Midbrain (tissue), 1 donor: Measurements from ENCODE around the gene LRG1.
A peak's percentile ranks its signal among the peaks of the same experiment; 100 is the strongest.
"Not testable (repeated sequence)": the region's sequence is repeated elsewhere in the genome, so short reads cannot be mapped to it uniquely, and the experiment has no call there.

Experiments
- DNase-seq: peaks from one replicate; lab custom pipeline; 2025; lab: John Stamatoyannopoulos, UW

LRG1 gene

DNA sequence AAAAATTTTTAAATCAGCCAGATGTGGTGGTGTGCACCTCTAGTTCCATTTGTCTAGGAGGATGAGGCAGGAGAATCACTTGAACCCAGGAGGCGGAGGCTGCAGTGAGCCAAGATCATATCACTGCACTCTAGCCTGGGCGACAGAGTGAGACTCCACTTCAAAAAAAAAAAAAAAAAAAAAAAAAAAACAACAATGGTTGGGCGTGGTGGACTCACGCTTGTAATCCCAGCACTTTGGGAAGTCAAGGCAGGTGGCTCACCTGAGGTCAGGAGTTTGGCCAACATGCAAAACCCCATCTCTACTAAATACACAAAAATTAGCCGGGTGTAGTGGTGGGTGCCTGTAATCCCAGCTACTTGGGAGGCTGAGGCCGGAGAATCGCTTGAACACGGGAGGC lies 12.5 kb downstream of the LRG1 start:
- DNase-seq, result not testable (repeated sequence)

- no peak for DNase-seq
Measured at GRCh38 chr19:4525563-4526002, 14.3 kb downstream of the LRG1 start.

- no peak for DNase-seq
Measured at GRCh38 chr19:4524808-4525562, 14.9 kb downstream of the LRG1 start.

- peak; percentile 15 for DNase-seq
Measured at GRCh38 chr19:4523306-4524110, 16.3 kb downstream of the LRG1 start.

DNA sequence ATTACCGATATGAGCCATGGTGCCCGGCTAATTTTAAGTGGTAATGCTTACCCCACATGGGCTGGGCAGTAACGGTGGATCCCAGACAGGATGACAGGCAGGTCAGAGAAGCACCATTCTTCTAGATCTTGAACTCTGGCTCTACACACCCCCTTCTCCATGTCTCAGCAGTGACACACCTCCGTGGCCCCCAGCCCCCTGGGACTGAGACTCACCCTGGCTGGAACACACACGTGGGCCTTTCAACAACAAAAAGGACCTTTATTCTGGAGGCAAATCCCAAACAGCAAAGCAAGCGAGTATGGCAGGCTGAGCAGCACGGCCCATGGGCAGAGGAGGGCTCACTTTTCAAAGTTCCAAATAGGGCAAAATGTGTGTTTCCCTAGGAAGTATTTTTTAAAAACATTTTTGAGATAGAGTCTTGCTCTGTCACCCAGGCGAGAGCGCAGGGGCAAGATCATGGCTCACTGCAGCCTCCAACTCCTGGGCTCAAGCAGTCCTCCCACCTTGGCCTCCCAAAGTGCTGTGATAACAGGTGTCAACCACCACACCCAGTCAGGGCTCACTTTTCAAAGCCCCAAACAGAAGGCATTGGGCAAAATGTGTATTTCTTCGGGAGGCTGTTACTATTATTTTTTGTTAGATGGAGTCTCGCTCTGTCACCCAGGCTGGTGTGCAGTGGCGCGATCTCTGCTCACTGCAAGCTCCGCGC lies 17.4 kb downstream of the LRG1 start:
- no peak for DNase-seq

- no peak for DNase-seq
Measured at GRCh38 chr19:4521888-4522242, 18.0 kb downstream of the LRG1 start.

GRCh38 chr19:4521170-4521887 lies 18.5 kb downstream of the LRG1 start:
- no peak for DNase-seq

DNA sequence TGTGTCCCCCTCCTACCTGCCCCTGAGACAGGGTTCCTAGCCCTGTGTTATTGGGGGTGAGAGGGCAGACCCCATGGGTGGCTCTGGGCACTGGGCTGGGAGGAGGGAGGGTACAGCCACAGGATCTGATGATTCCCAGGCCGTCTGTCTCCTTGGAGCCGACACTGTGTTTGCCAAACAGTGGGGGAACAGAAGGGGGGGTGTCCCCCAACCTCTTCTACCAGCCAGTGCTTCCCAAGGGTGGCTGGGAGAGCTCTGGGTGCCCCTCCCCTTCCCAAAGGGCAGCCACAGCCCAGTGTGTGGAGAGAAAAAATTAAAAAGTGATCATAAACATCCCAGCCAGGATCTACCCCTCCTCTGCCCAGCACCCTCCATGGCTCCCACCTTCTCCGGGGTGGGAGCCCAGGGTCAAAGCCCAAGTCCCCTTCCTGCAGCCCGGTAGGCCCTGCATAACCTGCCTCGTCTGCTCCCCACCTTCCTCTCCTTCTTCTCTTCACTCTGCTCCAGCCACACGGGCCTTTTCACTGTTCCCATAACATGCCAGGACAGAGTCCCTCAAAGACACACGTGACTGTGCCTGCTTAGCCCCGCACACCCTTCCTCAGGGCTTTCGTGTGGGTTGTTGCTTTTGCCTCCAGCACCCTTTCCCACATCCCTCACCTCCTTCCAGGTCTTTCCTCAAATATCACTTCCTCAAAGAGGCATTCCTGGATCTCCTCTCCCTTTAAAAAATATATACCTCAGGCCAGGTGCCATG lies 20.1 kb downstream of the LRG1 start:
- peak; percentile 27 for DNase-seq

GRCh38 chr19:4519172-4519496 lies 20.7 kb downstream of the LRG1 start:
- DNase-seq, result no peak

- DNase-seq, result peak; percentile 73
Measured at GRCh38 chr19:4518345-4519171, 21.3 kb downstream of the LRG1 start, which contains the start of gene PLIN4. TSS of gene PLIN4 (minus strand) at chr19:4518486. CDS start at chr19:4518272, 214 bp downstream.

GRCh38 chr19:4517451-4518057 lies 22.3 kb downstream of the LRG1 start:
- DNase-seq, result no peak

- peak; percentile 17 for DNase-seq
Measured at GRCh38 chr19:4516939-4517300, 22.9 kb downstream of the LRG1 start.

DNA sequence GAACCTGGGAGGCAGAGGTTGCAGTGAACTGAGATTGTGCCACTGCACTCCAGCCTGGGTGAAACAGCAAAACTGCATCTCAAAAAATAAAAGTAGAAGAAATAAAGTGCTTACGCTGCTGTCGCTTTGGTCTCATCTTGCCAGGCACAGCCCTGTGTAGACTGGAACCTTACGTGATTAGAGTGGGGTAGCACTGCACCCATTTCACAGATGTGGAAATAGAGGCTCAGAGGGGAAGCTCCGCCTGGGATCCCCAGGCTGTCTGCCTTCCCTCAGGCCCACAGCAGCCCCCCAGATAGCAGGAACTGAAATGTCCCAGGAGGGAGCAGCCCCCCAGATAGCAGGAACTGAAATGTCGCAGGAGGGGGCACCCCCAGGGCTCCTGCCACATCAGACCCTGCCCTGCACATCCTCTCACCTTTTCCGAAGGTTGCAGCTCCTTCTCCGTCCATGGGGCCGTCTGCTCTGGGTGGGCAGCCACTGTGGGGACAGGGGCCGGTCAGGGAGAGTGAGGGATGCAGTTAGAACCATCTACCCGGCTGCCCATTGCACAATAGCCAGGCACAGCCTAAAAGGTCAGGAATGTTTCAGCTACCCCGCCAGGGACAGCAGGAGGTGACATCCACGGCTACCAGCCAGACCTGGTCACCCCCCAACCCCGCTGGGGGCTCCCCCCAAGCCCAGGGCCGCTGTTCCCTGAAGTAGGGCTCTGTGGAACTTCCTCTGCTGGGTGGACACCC lies 23.5 kb downstream of the LRG1 start:
- no peak for DNase-seq

GRCh38 chr19:4515732-4516131 lies 24.1 kb downstream of the LRG1 start:
- no peak for DNase-seq

GRCh38 chr19:4513248-4513647 lies 26.6 kb downstream of the LRG1 start:
- no peak for DNase-seq

- DNase-seq, result no peak
Measured at GRCh38 chr19:4512070-4512469, 27.8 kb downstream of the LRG1 start.

- DNase-seq, result no peak
Measured at GRCh38 chr19:4511300-4512054, 28.4 kb downstream of the LRG1 start.

DNA sequence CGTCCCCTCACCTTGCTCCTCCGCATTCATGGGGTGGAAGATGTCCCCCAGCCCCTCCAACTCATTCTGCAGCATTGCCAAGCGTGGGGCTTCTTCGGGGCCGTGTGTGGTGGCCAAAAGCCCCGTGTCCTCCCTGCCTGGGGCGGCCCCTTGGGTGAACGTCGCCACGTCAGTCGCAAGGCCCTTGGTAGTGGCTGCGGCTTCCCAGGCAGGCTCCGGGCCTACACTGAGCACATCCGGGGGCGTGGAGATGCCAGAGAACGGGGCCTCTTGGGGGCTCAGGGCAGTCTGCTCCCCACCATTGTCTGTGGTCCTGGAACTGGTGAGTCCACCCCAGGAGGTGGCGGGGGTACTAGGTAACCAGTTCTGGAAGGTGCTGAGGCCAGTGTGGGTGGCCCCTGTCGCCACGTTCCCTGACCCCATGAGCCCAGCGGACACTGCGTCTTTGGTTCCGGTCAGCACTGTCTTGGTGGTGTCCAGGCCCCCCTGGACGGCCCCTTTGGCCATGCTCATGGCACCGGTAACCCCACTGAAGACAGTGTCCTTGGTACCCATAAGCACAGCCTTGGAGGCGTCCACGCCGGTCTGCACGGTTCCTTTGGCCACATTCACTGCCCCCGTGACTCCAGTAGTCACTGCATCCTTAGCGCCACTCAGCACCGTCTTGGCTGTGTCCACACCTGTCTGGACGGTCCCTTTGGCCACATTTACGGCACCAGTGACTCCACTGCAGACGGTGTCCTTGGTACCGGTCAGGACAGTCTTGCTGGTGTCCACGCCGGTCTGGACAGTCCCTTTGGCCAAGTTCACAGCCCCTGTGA lies 29.2 kb downstream of the LRG1 start:
- no peak for DNase-seq
